ENCODE measurements around the gene RPTOR.
"Not testable (repeated sequence)": the region's sequence is repeated elsewhere in the genome, so short reads cannot be mapped to it uniquely, and the experiment has no call there.

The RPTOR gene

DNA sequence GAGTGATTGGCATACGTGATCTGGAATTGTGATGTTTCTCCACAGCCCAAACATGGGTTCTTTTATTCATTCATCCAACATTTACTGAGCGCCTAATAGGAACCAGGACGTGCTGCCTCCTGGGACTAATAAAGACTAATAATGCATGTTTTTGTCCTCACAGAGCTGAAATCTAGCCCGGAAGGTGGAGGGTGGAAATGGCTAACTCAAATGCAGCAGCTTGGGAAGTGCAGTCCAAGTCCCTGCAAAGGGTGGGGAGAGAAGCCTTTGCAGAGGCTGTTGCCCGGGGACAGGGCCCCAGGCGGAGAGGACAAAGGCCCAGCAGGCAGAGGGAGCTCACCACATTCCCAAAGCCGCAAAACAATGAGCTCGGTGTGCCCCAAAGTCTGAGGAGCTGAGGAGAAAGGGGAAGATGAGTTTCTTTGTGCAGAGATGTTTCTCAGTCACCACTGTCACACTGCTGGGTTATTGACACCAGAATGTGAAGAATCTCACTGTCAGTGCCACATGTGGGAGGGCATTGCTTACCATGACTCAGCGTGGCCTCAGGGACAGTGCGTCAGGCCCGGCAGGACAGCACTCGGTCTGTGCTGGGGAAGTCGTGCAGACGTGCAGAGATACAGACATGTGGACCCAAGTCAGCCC lies 328.8 kb downstream of the RPTOR start:
- TF ChIP-seq, protein P1, sequence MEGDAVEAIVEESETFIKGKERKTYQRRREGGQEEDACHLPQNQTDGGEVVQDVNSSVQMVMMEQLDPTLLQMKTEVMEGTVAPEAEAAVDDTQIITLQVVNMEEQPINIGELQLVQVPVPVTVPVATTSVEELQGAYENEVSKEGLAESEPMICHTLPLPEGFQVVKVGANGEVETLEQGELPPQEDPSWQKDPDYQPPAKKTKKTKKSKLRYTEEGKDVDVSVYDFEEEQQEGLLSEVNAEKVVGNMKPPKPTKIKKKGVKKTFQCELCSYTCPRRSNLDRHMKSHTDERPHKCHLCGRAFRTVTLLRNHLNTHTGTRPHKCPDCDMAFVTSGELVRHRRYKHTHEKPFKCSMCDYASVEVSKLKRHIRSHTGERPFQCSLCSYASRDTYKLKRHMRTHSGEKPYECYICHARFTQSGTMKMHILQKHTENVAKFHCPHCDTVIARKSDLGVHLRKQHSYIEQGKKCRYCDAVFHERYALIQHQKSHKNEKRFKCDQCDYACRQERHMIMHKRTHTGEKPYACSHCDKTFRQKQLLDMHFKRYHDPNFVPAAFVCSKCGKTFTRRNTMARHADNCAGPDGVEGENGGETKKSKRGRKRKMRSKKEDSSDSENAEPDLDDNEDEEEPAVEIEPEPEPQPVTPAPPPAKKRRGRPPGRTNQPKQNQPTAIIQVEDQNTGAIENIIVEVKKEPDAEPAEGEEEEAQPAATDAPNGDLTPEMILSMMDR (IDR thresholded peaks at IDR 0.05; ENCODE audit: extremely low read depth, missing control alignments): no peak
- DNase-seq (ENCODE audit: low spot score): no peak

DNA sequence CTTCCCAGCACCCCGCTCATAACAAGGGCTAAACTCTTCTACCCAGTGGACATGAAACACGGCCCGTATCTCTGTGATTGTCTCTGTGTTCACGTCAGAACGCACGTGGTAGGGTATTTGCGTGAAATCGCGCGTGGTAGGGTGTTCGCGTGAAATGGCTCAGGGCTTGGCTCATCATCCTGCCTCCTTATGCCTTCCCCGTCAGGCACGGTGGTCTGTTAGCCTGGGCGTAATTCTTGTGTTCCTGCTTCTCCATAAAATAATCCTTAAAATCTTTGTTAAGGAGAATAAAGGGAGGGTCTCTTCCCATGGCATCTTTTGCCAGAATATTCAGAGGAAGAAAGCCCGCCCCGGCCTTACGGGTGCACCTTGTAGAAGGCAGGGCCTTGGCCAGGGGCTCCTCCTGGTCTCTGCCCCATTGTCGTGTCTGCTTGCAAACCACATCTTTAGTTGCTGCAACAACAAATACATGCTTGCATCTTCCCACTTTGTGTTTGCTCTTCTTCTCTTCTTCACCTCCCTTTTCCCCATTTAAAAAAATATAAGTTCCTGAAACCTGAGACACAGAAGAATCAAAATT lies 330.3 kb downstream of the RPTOR start:
- TF ChIP-seq, protein P1 (IDR thresholded peaks at IDR 0.05; ENCODE audit: extremely low read depth, missing control alignments): no peak
- DNase-seq (ENCODE audit: low spot score): no peak

DNA sequence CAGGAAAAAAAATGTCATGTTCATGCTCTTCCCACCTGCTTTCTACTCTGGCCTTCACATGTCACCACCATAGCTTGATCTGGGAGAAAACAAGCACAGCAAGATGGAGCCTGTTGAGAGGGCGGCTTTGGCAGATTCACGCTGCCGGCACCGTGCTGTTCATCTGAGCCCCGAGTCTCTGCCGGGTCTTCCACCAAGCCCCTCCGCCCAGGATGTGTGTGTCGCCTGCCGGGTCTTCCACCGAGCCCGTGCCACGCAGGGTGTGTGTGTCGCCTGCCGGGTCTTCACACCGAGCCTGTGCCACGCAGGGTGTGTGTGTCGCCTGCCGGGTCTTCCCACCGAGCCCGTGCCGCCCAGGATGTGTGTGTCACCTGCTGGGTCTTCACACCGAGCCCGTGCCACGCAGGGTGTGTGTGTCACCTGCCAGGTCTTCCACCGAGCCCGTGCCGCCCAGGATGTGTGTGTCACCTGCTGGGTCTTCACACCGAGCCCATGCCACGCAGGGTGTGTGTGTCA lies 330.9 kb downstream of the RPTOR start:
- not testable (repeated sequence) for DNase-seq (ENCODE audit: low spot score)

DNA sequence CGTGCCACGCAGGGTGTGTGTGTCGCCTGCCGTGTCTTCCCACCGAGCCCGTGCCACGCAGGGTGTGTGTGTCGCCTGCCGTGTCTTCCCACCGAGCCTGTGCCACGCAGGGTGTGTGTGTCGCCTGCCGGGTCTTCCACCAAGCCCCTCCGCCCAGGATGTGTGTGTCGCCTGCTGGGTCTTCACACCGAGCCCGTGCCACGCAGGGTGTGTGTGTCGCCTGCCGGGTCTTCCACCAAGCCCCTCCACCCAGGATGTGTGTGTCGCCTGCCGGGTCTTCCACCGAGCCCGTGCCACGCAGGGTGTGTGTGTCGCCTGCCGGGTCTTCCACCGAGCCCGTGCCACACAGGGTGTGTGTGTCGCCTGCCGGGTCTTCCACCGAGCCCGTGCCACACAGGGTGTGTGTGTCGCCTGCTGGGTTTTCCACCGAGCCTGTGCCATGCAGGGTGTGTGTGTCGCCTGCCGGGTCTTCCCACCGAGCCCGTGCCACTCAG lies 331.9 kb downstream of the RPTOR start:
- not testable (repeated sequence) for DNase-seq (ENCODE audit: low spot score)

DNA sequence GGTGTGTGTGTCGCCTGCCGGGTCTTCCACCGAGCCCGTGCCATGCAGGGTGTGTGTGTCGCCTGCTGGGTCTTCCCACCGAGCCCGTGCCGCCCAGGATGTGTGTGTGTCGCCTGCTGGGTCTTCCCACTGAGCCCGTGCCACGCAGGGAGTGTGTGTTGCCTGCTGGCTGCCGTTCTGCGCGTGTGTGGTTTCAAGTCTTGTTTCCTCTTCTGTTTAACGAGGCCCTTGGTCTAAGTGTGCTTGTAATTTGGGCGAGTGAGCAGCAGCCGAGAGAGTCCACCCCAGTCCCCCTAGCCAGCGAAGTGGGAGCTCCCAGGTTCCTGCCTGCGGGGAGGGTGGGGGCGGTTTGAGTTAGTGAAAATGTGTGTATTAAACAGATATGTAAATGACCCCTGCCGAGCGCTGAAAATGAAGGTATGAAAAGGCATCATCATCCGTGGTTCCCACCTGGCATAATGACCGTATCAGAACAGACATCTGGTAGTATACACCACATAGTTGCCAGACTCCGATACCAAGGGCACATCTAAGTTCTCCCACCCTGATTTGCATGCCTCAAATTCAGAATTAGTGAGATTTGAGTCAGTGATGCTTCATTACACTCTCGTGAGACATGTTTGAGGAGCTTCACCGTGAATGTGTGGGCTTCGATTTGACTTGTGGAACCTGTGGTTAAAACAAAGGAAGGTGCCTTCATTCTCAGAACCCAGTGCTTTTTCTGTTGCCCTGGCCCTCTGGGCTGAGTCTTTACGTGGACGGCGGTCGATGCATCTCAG lies 332.5 kb downstream of the RPTOR start:
- TF ChIP-seq, protein P1 (IDR thresholded peaks at IDR 0.05; ENCODE audit: extremely low read depth, missing control alignments): no peak
- peak; percentile 91 for DNase-seq (ENCODE audit: low spot score)

DNA sequence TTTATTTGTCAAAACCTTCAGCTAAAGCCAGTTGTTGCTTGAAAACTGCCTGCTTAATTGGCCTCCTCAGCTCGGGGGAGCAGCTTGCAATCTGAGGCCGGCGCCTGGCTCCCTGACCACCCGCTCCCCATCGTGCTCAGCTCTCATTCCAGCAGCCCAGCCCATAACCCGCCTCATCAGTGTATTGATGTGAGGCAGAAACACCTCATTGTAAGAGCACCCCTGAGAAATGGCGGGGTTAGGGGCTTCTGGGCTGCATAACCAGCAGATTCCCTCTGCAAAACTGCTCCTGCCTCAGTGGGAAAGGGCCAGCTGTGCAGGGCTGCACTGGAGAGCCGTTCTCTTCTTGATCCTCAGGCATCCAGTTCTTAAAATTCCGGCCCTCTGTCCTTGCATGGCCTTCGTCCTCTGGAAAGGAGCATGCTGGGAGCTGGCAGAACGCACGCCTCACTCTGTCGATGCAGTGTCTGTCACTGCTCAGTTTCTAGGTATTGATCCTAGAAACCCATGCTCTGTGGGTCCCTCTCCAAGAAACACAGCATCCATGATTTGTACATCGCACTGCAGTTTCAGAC lies 333.2 kb downstream of the RPTOR start:
- DNase-seq (ENCODE audit: low spot score): no peak
- TF ChIP-seq, protein P1 (IDR thresholded peaks at IDR 0.05; ENCODE audit: extremely low read depth, missing control alignments): no peak

DNA sequence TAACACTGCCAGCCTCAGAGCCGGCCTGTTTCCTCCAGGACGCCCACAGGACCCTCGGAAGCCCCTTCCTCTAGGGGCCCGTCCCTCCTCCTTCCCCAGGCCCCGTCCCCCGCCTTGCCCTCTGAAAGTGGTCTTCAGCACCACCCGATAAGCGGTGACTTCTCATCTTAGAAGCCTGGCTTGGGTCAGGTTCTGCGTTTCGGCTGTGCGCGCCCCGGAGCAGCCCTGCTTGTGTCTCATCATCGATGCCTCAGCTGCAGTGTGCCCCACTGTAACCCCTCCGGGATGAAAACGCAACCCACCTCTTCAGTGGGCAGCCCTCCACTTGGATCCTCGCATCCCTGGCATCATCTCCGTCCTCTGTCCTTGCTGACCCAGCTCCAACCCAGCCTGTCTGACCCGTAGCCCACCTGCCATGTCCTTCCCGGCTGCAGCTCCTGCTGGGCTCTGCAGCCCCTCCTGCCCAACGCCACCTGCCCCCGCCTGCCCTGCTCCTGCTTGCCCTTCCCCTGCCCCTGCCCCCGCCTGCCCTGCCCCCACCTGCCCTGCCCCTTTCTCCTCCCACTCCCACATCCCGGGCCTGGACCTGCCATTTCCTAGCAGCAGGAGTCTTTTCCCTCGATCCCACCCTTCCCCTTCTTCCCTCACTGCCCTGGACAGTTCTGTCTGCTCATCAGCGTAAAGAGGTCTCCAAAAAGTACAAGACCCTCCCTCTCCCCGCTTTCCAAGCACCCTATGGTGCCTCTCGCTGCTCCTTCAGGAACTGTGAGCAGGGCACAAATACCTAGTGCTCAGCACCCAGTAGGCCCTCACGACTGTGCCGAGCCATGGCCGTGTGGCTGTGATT lies 334.5 kb downstream of the RPTOR start:
- TF ChIP-seq, protein P1 (IDR thresholded peaks at IDR 0.05; ENCODE audit: extremely low read depth, missing control alignments): no peak
- no peak for DNase-seq (ENCODE audit: low spot score)

All from GM20000 (cell line).